GM12878 (cell line): ENCODE data around the gene FUBP1. TPM values are rescaled to one million over a fixed set of nuclear protein-coding genes. Genes with fewer than 3 reads are reported as not detected.
A peak's percentile ranks its signal among the peaks of the same experiment; 100 is the strongest.

Source experiments
- ATAC-seq: fragments of 200-7000 bp; cut with Tn5 transposase; 3 replicates; pipeline ENCODE4 v1.9.1; 2020; ENCODE audit warnings: mild to moderate bottlenecking, moderate library complexity
- BruUV-seq: library from RNA; stranded (reverse); fragments of 400-500 nt; replicated peaks from 2 replicates; lab custom pipeline; 2021; lab: Mats Ljungman, UMichigan
- CTCF ChIA-PET: fragments of 300-600 bp; sonication (Branson Sonifier 250); formaldehyde crosslinking; extraction: SDS; loops from one replicate; lab custom pipeline; 2021; ENCODE audit warnings: inconsistent platforms; lab: Yijun Ruan, JAX
- POLR2A ChIA-PET: fragments of 350-600 bp; formaldehyde crosslinking; extraction: SDS; loops from one replicate; lab custom pipeline; 2021; ENCODE audit warnings: inconsistent platforms; lab: Charles Lee
- RAD21 ChIA-PET: fragments of 300-600 bp; sonication (Branson Sonifier 250); formaldehyde crosslinking; loops from one replicate; lab custom pipeline; 2023; ENCODE audit warnings: antibody characterized with exemption; ENCODE audit not compliant: unreplicated experiment; lab: Charles Lee
- SMC1A ChIA-PET: fragments of 300-600 bp; sonication (Branson Sonifier 250); formaldehyde crosslinking; loops from one replicate; lab custom pipeline; 2023; ENCODE audit not compliant: unreplicated experiment, uncharacterized antibody; lab: Charles Lee
- DNase-seq: peaks from one replicate; pipeline ENCODE4 v3.0.0-alpha.2; 2011; ENCODE audit warnings: low read depth, low spot score
- FAIRE-seq: peaks from 3 replicates; lab custom pipeline; 2011; peaks lifted over from hg19 to GRCh38; lab: Jason Lieb, UNC
- H2AFZ ChIP-seq: 2 replicates; pipeline ENCODE4 v1.6.0; 2011; ENCODE audit warnings: low read depth, low read length, control low read depth; ENCODE audit not compliant: control insufficient read depth
- H3K27ac ChIP-seq: 2 replicates; pipeline ENCODE4 v1.5.1; 2011; ENCODE audit warnings: control low read depth; ENCODE audit not compliant: control insufficient read depth, insufficient read depth
- H3K27me3 ChIP-seq, 2 experiments: replicated peaks in 1 of 2; 2 replicates each; pipeline versions ENCODE4 v1.6.0 to v1.6.1; 2011; ENCODE audit warnings: low read length in 1 of 2; ENCODE audit not compliant: control insufficient read depth in 2 of 2, insufficient read depth in 2 of 2
- H3K36me3 ChIP-seq, 2 experiments: 2 replicates each; pipeline ENCODE4 v1.5.1; 2011; ENCODE audit warnings: low read length in 1 of 2; ENCODE audit not compliant: control insufficient read depth in 2 of 2, insufficient read depth in 2 of 2
- H3K4me1 ChIP-seq: 2 replicates; pipeline ENCODE4 v1.6.1; 2011; ENCODE audit warnings: mild to moderate bottlenecking, low read length, moderate library complexity, mixed read lengths; ENCODE audit not compliant: control insufficient read depth, insufficient read depth
- H3K4me2 ChIP-seq: 2 replicates; pipeline ENCODE4 v1.6.0; 2011; ENCODE audit warnings: control low read depth; ENCODE audit not compliant: control insufficient read depth, insufficient read depth
- H3K4me3 ChIP-seq: fragments of 200-600 bp; sonication (generic); 2 replicates; pipeline ENCODE4 v1.5.1; 2016
- H3K79me2 ChIP-seq: 2 replicates; pipeline ENCODE4 v1.6.0; 2011; ENCODE audit warnings: low read length; ENCODE audit not compliant: control insufficient read depth, insufficient read depth
- H3K9ac ChIP-seq: 2 replicates; pipeline ENCODE4 v1.8.0; 2011; ENCODE audit warnings: low read length, control low read depth, mixed read lengths; ENCODE audit not compliant: control insufficient read depth, insufficient read depth
- H3K9me3 ChIP-seq: replicated peaks from 3 replicates; pipeline ENCODE4 v1.5.1; 2011; ENCODE audit warnings: mild to moderate bottlenecking, low read length; ENCODE audit not compliant: control insufficient read depth, insufficient read depth
- H4K20me1 ChIP-seq: 2 replicates; pipeline ENCODE4 v1.6.0; 2011; ENCODE audit not compliant: control insufficient read depth, insufficient read depth
- ASH2L ChIP-seq: fragments of 300-600, 200-600 bp; sonication (generic); IDR thresholded peaks from 2 replicates; pipeline ENCODE4 v1.6.1; 2017; ENCODE audit warnings: low read depth, mild to moderate bottlenecking, borderline replicate concordance
- BCL3 ChIP-seq: IDR thresholded peaks from 2 replicates; pipeline ENCODE4 v1.6.1; 2011; ENCODE audit warnings: borderline replicate concordance, low read depth, mild to moderate bottlenecking, moderate library complexity, low read length; ENCODE audit not compliant: insufficient read depth, poor library complexity, severe bottlenecking
- FOS ChIP-seq: IDR thresholded peaks from 3 replicates; pipeline ENCODE4 v1.6.1; 2011; ENCODE audit warnings: borderline replicate concordance; ENCODE audit not compliant: insufficient read length; ENCODE audit errors: extremely low read depth
- HDGF ChIP-seq: fragments of 450-650 bp; IDR thresholded peaks from 2 replicates; pipeline ENCODE4 v1.6.1; 2016; ENCODE audit warnings: antibody characterized with exemption
- MEF2B ChIP-seq: fragments of 450-650 bp; IDR thresholded peaks from 2 replicates; pipeline ENCODE4 v1.6.1; 2018; ENCODE audit warnings: mild to moderate bottlenecking, moderate library complexity; ENCODE audit not compliant: partially characterized antibody, poor library complexity, severe bottlenecking
- MLLT1 ChIP-seq: fragments of 450-650 bp; IDR thresholded peaks from 2 replicates; pipeline ENCODE4 v1.6.1; 2016; ENCODE audit warnings: mild to moderate bottlenecking
- NRF1 ChIP-seq: conservative IDR thresholded peaks from 2 replicates; pipeline ENCODE4 v1.6.1; 2011; ENCODE audit warnings: mild to moderate bottlenecking, low read depth, low read length, improper control_type of control experiment
- POLR2A ChIP-seq: IDR thresholded peaks from 2 replicates; pipeline ENCODE4 v1.6.1; 2011; ENCODE audit warnings: low read depth, mild to moderate bottlenecking, low read length
- SIX5 ChIP-seq: IDR thresholded peaks from 2 replicates; pipeline ENCODE4 v1.6.1; 2011; ENCODE audit warnings: mild to moderate bottlenecking, low read depth, low read length, moderate library complexity; ENCODE audit not compliant: severe bottlenecking
- SP1 ChIP-seq: IDR thresholded peaks from one replicate; pipeline ENCODE4 v1.6.1; 2011; ENCODE audit warnings: low read depth, low read length
- STAT1 ChIP-seq: fragments of 450-650 bp; conservative IDR thresholded peaks from 2 replicates; pipeline ENCODE4 v1.6.1; 2014; ENCODE audit warnings: antibody characterized with exemption, mild to moderate bottlenecking
- TAF1 ChIP-seq: IDR thresholded peaks from 2 replicates; pipeline ENCODE4 v1.6.1; 2011; ENCODE audit warnings: mild to moderate bottlenecking, low read depth, low read length, borderline replicate concordance
- YY1 ChIP-seq: IDR thresholded peaks from 2 replicates; pipeline ENCODE4 v1.6.1; 2011; ENCODE audit warnings: low read depth, mild to moderate bottlenecking, low read length
- ZNF207 ChIP-seq: fragments of 450-650 bp; IDR thresholded peaks from 2 replicates; pipeline ENCODE4 v1.6.1; 2014; ENCODE audit warnings: antibody characterized with exemption, mild to moderate bottlenecking, borderline replicate concordance
- ZNF384 ChIP-seq: IDR thresholded peaks from 2 replicates; pipeline ENCODE4 v1.6.1; 2012; ENCODE audit warnings: low read depth, mild to moderate bottlenecking, low read length, improper control_type of control experiment, borderline replicate concordance
- WGBS: methylation state at CpG from one replicate; pipeline ENCODE4 v1.1.6; 2016; ENCODE audit warnings: low lambda C conversion rate; ENCODE audit not compliant: insufficient replicate concordance, insufficient coverage; ENCODE audit errors: missing lambda C conversion rate; 5-methylcytosine and 5-hydroxymethylcytosine counted together
- in situ Hi-C: fragments of 300-500 bp; cut with MboI; formaldehyde crosslinking; loops from 9 replicates; pipeline ENCODE4 v1.14.3; 2018; ENCODE audit warnings: mixed read lengths
- intact Hi-C: fragments of 100-400 bp; cut with micrococcal nuclease; formaldehyde crosslinking; loops from one replicate; pipeline ENCODE4 v1.14.2; 2022; ENCODE audit not compliant: unreplicated experiment
- polyA plus RNA-seq, 11 experiments: library from polyadenylated mRNA; depleted of rRNA in 4 of 11; unstranded in 6 of 11; stranded (reverse) in 5 of 11; fragments of >200 nt; fragmentation: Nextera tagmentation in 4 of 11; fragmentation: Illumina TruSeq in 1 of 11; extraction: Ambion mirVana in 4 of 11; extraction: Trizol in 1 of 11; gene quantifications; 1 replicate in 1 of 11; 2 replicates in 10 of 11; pipeline versions ENCODE4 v1.2.1 to v1.2.3, GENCODE V29; 2011 to 2016; ENCODE audit warnings: inconsistent platforms in 2 of 11, missing spikeins in 2 of 11, low read depth in 1 of 11
- total RNA-seq, 4 experiments: library from RNA; depleted of rRNA in 3 of 4; stranded (reverse); fragments of >200 nt in 3 of 4; fragmentation: Illumina TruSeq in 1 of 4; extraction: Trizol in 1 of 4; gene quantifications; 2 replicates each; pipeline versions ENCODE4 v1.2.1 to v1.2.3, GENCODE V29; 2013 to 2021
- TF ChIP-seq, protein P1 (sequence below): IDR thresholded peaks from 2 replicates; pipeline ENCODE4 v1.6.1; 2012; ENCODE audit warnings: low read depth, low read length, improper control_type of control experiment
- TF ChIP-seq, protein P2 (sequence below): fragments of 450-650 bp; formaldehyde crosslinking; IDR thresholded peaks from 2 replicates; pipeline ENCODE4 v1.5.0; 2022; ENCODE audit warnings: mild to moderate bottlenecking, missing genetic modification characterization

FUBP1 gene
- total and polyA plus RNA-seq, 10 of the 15 experiments (the other 5 are each of a cell fraction or from before 2014, with no cell fraction given): 110 to 343 (median 191) TPM

DNA sequence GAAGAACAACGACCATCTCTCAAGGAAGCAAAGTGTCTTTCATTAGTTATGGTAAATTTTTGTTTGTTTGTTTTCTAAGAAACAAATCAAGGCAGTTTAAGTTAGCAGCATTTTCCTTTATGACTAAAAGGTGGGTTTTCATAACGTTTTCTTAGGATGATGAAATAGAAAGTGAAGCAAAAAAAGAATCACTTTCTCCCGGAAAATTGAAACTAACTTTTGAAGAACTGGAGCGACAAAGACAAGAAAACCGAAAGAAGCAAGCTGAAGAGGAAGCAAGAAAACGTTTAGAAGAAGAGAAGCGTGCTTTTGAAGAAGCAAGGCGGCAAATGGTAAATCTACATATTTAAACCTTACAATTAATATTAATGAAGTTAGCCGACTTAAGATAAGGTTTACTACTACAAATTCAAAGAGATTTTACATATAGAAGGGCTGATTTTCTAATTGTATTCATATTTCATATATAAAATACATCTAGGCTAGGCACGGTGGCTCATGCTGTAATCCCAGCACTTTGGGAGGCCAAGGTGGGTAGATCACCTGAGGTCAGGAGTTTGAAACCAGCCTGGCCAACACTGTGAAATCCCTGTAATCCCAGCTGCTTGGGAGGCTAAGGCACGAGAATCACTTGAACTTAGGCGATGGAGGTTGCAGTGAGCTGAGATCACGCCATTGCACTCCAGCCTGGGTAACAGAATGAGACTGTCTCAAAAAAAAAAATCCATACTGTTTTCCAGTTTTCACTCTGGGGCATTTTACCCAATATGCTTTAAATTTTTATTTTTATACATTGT lies 52.1 kb downstream of the FUBP1 start:
- intact Hi-C loops: no loop called here
- 3% methylated on average over 13 of the region's 13 CpGs for WGBS
- Histone ChIP-seq H3K4me1 (peaks cover 4% of the 10 kb centered on the region; the same call in 1 of the 2 replicates), H2AFZ (peak overlapping the region; percentile 64), H3K27ac (peak overlapping the region; percentile 34), H3K9ac (peak overlapping the region; percentile 51; the same call in 1 of the 2 replicates), H3K4me2 (peak overlapping the region; percentile 64), H3K9me3 (no peaks in the 10 kb centered on the region), H3K36me3 (no peaks in the 10 kb centered on the region), H3K4me3 (peak overlapping the region; percentile 48), H4K20me1 (no peaks in the 10 kb centered on the region), H3K27me3 (no peaks in the 10 kb centered on the region), H3K79me2 (peaks cover 3% of the 10 kb centered on the region)
- ATAC-seq (peak; percentile 62), DNase-seq (peak; percentile 38), FAIRE-seq (peak; percentile 91)
- SMC1A ChIA-PET: interaction anchor here (1.0 to 1.6 kb wide), 3 partner anchors 9 to 20 kb away, joined by 3 read pairs; no protein-coding TSS in a partner anchor
- POLR2A ChIA-PET: interaction anchor here (0.6 to 1.1 kb wide), 2 partner anchors 11 to 52 kb away, joined by 3 read pairs; partner anchors contain the start of gene FUBP1
- in situ Hi-C loops: no loop called here
- TSS peak; percentile 66 for BruUV-seq
- CTCF ChIA-PET: interaction anchor here (1.0 to 1.2 kb wide), 3 partner anchors 11 to 188 kb away, joined by 4 read pairs; partner anchors contain the start of gene FUBP1
- RAD21 ChIA-PET: interaction anchor here (0.9 to 1.7 kb wide), 3 partner anchors 38 to 78 kb away, joined by 3 read pairs; partner anchors contain the start of gene DNAJB4
- TF ChIP-seq SIX5: no peak
- no peak for TF ChIP-seq ASH2L
- no peak for TF ChIP-seq ZNF207
- TF ChIP-seq MLLT1: no peak
- no peak for TF ChIP-seq POLR2A
- TF ChIP-seq ZNF384: no peak
- TF ChIP-seq YY1: no peak
- TF ChIP-seq, protein P1, sequence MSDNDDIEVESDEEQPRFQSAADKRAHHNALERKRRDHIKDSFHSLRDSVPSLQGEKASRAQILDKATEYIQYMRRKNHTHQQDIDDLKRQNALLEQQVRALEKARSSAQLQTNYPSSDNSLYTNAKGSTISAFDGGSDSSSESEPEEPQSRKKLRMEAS: no peak
- TF ChIP-seq SP1: no peak
- TF ChIP-seq BCL3: no peak
- no peak for TF ChIP-seq FOS
- TF ChIP-seq HDGF: no peak
- TF ChIP-seq TAF1: 0 out of 2 replicates have a peak, but pooled peaks have one; percentile 29
- TF ChIP-seq, protein P2, sequence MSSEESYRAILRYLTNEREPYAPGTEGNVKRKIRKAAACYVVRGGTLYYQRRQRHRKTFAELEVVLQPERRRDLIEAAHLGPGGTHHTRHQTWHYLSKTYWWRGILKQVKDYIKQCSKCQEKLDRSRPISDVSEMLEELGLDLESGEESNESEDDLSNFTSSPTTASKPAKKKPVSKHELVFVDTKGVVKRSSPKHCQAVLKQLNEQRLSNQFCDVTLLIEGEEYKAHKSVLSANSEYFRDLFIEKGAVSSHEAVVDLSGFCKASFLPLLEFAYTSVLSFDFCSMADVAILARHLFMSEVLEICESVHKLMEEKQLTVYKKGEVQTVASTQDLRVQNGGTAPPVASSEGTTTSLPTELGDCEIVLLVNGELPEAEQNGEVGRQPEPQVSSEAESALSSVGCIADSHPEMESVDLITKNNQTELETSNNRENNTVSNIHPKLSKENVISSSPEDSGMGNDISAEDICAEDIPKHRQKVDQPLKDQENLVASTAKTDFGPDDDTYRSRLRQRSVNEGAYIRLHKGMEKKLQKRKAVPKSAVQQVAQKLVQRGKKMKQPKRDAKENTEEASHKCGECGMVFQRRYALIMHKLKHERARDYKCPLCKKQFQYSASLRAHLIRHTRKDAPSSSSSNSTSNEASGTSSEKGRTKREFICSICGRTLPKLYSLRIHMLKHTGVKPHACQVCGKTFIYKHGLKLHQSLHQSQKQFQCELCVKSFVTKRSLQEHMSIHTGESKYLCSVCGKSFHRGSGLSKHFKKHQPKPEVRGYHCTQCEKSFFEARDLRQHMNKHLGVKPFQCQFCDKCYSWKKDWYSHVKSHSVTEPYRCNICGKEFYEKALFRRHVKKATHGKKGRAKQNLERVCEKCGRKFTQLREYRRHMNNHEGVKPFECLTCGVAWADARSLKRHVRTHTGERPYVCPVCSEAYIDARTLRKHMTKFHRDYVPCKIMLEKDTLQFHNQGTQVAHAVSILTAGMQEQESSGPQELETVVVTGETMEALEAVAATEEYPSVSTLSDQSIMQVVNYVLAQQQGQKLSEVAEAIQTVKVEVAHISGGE (CRISPR knock-in tag): no peak
- peak; percentile 23 for TF ChIP-seq MEF2B
- TF ChIP-seq NRF1: no peak
- no peak for TF ChIP-seq STAT1
